Measurements from ENCODE around the gene PLCB3. TPM values are rescaled to one million over a fixed set of nuclear protein-coding genes. Genes with fewer than 3 reads are reported as not detected.

Gene PLCB3
- total RNA-seq, 1 donor from 2014 or later, result 8.1 TPM

GRCh38 chr11:64304316-64305072 lies 53.2 kb downstream of the PLCB3 start:
- ChIA-PET CTCF (interaction anchor here (0.6 to 5.7 kb wide), 20 partner anchors 9 to 497 kb away, joined by 3 to 147 read pairs (median 5); partner anchors contain the start of genes BAD, CCDC88B, FERMT3 and PLCB3), POLR2A (interaction anchor here (0.5 to 3.3 kb wide), 25 partner anchors 13 to 1463 kb away, joined by 3 to 62 read pairs (median 6); partner anchors contain the start of genes BAD, CCDC88B, DNAJC4 and FERMT3)
- peak; percentile 22 for TF ChIP-seq CTCF (IDR thresholded peaks at IDR 0.05)
- intact Hi-C loops (cut with micrococcal nuclease), result loop anchor here (1.0 to 5.0 kb wide), 14 partner anchors 13 to 537 kb away; partner anchors contain the start of genes CCDC88B, FKBP2, GPR137 and MARK2
- ATAC-seq (ENCODE audit: low read depth), result peak; percentile 13
- Mint-ChIP-seq H3K27ac (peak overlapping the region; percentile 89), H3K9me3 (no peaks in the 10 kb centered on the region), H3K4me3 (peak overlapping the region; percentile 87), H3K27me3 (peaks cover 11% of the 10 kb centered on the region), H3K36me3 (ENCODE audit: low read depth) (peaks cover 11% of the 10 kb centered on the region), H3K4me1 (peaks cover 34% of the 10 kb centered on the region)
- DNase-seq, result peak; percentile 84

- CTCF ChIA-PET, result interaction anchor here (0.6 to 5.7 kb wide), 13 partner anchors 9 to 305 kb away, joined by 3 to 147 read pairs (median 10); partner anchors contain the start of genes BAD, FERMT3, PLCB3 and PRDX5
Observed at GRCh38 chr11:64305075-64305690, 53.9 kb downstream of the PLCB3 start, which contains the start of gene ESRRA. Gene ESRRA (plus strand): TSS chr11:64305524. CDS start chr11:64307180, 1,656 bp downstream.

GRCh38 chr11:64305691-64306562 lies 54.6 kb downstream of the PLCB3 start:
- no peak for TF ChIP-seq CTCF (IDR thresholded peaks at IDR 0.05)
- Mint-ChIP-seq H3K27me3 (peaks cover 2% of the 10 kb centered on the region), H3K4me3 (peak overlapping the region; percentile 95), H3K9me3 (no peaks in the 10 kb centered on the region), H3K27ac (peak overlapping the region; percentile 92), H3K4me1 (peaks cover 21% of the 10 kb centered on the region), H3K36me3 (ENCODE audit: low read depth) (peaks cover 13% of the 10 kb centered on the region)
- CTCF ChIA-PET, result interaction anchor here (0.7 to 5.7 kb wide), 4 partner anchors 8 to 100 kb away, joined by 3 to 147 read pairs (median 16); partner anchors contain the start of genes FERMT3, PRDX5 and TRMT112
- DNase-seq (peak; percentile 70), ATAC-seq (ENCODE audit: low read depth) (peak; percentile 15)
- POLR2A ChIA-PET, result interaction anchor here (0.6 to 3.3 kb wide), 15 partner anchors 11 to 1464 kb away, joined by 3 to 62 read pairs (median 7); partner anchors contain the start of genes BAD, CCDC88B, FERMT3 and FKBP2
- intact Hi-C loops (cut with micrococcal nuclease), result loop anchor here (1.0 to 2.0 kb wide), 11 partner anchors 11 to 467 kb away; partner anchors contain the start of genes CCDC88B, FKBP2, GPR137 and MARK2

More at GRCh38 chr11:64305075-64305690, 53.9 kb downstream of the PLCB3 start, which contains the start of gene ESRRA:
- H3K27ac Mint-ChIP-seq, result peak within 1 kb of the TSS; percentile 92
- peaks cover 9% of the 10 kb centered on the region for H3K27me3 Mint-ChIP-seq
- peaks cover 29% of the 10 kb centered on the region for H3K4me1 Mint-ChIP-seq
- H3K9me3 Mint-ChIP-seq, result no peaks in the 10 kb centered on the region
- TF ChIP-seq CTCF (IDR thresholded peaks at IDR 0.05), result no peak
- peak within 1 kb of the TSS; percentile 95 for H3K4me3 Mint-ChIP-seq
- peaks cover 11% of the 10 kb centered on the region for H3K36me3 Mint-ChIP-seq (ENCODE audit: low read depth)
- ATAC-seq (ENCODE audit: low read depth), result peak; percentile 82
- POLR2A ChIA-PET, result interaction anchor here (0.5 to 3.3 kb wide), 20 partner anchors 12 to 1464 kb away, joined by 3 to 62 read pairs (median 7); partner anchors contain the start of genes BAD, CCDC88B, DNAJC4 and FERMT3
- intact Hi-C loops (cut with micrococcal nuclease), result loop anchor here (1.0 to 2.0 kb wide), 10 partner anchors 12 to 466 kb away; partner anchors contain the start of genes CCDC88B, FKBP2, GPR137 and MARK2
- peak; percentile 99 for DNase-seq

GRCh38 chr11:64306563-64306875 lies 55.2 kb downstream of the PLCB3 start:
- intact Hi-C loops (cut with micrococcal nuclease), result loop anchor here (1.0 kb wide), 1 partner anchor 49 kb away; no protein-coding TSS in a partner anchor
- peak overlapping the region; percentile 95 for H3K4me3 Mint-ChIP-seq
- no peak for TF ChIP-seq CTCF (IDR thresholded peaks at IDR 0.05)
- POLR2A ChIA-PET, result interaction anchor here (0.6 to 0.9 kb wide), 2 partner anchors 11 to 49 kb away, joined by 5 to 6 read pairs; partner anchors contain the start of gene TRMT112
- H3K27ac Mint-ChIP-seq, result peak overlapping the region; percentile 92
- DNase-seq (no peak), ATAC-seq (ENCODE audit: low read depth) (no peak)
- peaks cover 15% of the 10 kb centered on the region for H3K36me3 Mint-ChIP-seq (ENCODE audit: low read depth)
- no peaks in the 10 kb centered on the region for H3K27me3 Mint-ChIP-seq
- CTCF ChIA-PET, result interaction anchor here (1.1 kb wide), 1 partner anchor 48 kb away, joined by 4 read pairs; no protein-coding TSS in a partner anchor
- H3K9me3 Mint-ChIP-seq, result no peaks in the 10 kb centered on the region
- H3K4me1 Mint-ChIP-seq, result peaks cover 19% of the 10 kb centered on the region
